ENCODE data around the gene CPED1.

DNA sequence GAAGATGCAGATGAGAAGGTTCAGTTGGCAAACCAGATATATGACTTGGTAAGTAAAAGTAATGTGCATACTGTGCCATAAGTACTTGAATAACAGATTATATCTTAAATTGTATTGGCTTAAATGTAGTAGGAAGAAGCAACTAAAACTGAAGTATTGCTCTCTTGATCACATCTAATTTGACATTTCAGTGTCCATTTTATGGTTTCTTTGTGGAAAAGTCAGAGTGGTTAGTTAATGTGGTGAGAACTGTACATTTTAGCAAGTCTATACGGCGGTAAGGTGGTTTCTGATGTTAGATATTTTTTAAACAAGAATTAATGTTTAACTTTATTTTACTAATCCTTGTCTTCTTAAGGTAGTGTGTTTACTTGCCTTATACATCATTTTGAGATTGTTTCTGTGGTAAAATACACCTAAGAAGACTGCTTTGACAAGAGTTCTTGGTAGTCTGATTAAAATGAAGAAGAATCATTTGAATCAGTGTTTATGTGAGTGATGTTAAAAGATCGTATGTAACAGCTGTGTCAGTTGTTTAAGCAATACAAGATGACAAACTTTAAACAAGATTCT, 32.8 kb upstream of the CPED1 start:
- TF ChIP-seq, protein P1, sequence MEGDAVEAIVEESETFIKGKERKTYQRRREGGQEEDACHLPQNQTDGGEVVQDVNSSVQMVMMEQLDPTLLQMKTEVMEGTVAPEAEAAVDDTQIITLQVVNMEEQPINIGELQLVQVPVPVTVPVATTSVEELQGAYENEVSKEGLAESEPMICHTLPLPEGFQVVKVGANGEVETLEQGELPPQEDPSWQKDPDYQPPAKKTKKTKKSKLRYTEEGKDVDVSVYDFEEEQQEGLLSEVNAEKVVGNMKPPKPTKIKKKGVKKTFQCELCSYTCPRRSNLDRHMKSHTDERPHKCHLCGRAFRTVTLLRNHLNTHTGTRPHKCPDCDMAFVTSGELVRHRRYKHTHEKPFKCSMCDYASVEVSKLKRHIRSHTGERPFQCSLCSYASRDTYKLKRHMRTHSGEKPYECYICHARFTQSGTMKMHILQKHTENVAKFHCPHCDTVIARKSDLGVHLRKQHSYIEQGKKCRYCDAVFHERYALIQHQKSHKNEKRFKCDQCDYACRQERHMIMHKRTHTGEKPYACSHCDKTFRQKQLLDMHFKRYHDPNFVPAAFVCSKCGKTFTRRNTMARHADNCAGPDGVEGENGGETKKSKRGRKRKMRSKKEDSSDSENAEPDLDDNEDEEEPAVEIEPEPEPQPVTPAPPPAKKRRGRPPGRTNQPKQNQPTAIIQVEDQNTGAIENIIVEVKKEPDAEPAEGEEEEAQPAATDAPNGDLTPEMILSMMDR (IDR thresholded peaks at IDR 0.05 in 2 of 3, conservative IDR thresholded peaks at IDR 0.05 in 1 of 3; ENCODE audit: control insufficient read depth in 2 of 3, extremely low read depth in 1 of 3, insufficient read depth in 1 of 3, low read depth in 3 of 3, low read length in 3 of 3) = no peak
- TF ChIP-seq RAD51 (IDR thresholded peaks at IDR 0.05) = no peak
- no peak for TF ChIP-seq ZSCAN29 (IDR thresholded peaks at IDR 0.05)
- TF ChIP-seq KDM1A (IDR thresholded peaks at IDR 0.05; ENCODE audit: borderline replicate concordance) = no peak
- no peak for TF ChIP-seq CHD1 (IDR thresholded peaks at IDR 0.05; ENCODE audit: low read depth, low read length)
- TF ChIP-seq HDAC2 (IDR thresholded peaks at IDR 0.05) = no peak
- TF ChIP-seq, protein P2, sequence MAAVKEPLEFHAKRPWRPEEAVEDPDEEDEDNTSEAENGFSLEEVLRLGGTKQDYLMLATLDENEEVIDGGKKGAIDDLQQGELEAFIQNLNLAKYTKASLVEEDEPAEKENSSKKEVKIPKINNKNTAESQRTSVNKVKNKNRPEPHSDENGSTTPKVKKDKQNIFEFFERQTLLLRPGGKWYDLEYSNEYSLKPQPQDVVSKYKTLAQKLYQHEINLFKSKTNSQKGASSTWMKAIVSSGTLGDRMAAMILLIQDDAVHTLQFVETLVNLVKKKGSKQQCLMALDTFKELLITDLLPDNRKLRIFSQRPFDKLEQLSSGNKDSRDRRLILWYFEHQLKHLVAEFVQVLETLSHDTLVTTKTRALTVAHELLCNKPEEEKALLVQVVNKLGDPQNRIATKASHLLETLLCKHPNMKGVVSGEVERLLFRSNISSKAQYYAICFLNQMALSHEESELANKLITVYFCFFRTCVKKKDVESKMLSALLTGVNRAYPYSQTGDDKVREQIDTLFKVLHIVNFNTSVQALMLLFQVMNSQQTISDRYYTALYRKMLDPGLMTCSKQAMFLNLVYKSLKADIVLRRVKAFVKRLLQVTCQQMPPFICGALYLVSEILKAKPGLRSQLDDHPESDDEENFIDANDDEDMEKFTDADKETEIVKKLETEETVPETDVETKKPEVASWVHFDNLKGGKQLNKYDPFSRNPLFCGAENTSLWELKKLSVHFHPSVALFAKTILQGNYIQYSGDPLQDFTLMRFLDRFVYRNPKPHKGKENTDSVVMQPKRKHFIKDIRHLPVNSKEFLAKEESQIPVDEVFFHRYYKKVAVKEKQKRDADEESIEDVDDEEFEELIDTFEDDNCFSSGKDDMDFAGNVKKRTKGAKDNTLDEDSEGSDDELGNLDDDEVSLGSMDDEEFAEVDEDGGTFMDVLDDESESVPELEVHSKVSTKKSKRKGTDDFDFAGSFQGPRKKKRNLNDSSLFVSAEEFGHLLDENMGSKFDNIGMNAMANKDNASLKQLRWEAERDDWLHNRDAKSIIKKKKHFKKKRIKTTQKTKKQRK (IDR thresholded peaks at IDR 0.05; ENCODE audit: low read depth, low read length) = no peak
- no peak for TF ChIP-seq SUPT20H (IDR thresholded peaks at IDR 0.05; ENCODE audit: borderline replicate concordance, control insufficient read depth, low read depth, low read length)
- TF ChIP-seq, protein P3, sequence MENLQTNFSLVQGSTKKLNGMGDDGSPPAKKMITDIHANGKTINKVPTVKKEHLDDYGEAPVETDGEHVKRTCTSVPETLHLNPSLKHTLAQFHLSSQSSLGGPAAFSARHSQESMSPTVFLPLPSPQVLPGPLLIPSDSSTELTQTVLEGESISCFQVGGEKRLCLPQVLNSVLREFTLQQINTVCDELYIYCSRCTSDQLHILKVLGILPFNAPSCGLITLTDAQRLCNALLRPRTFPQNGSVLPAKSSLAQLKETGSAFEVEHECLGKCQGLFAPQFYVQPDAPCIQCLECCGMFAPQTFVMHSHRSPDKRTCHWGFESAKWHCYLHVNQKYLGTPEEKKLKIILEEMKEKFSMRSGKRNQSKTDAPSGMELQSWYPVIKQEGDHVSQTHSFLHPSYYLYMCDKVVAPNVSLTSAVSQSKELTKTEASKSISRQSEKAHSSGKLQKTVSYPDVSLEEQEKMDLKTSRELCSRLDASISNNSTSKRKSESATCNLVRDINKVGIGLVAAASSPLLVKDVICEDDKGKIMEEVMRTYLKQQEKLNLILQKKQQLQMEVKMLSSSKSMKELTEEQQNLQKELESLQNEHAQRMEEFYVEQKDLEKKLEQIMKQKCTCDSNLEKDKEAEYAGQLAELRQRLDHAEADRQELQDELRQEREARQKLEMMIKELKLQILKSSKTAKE (IDR thresholded peaks at IDR 0.05; ENCODE audit: low read depth, poor library complexity, severe bottlenecking) = peak; percentile 61
- peak in 1 of 2 experiments; percentile 55; a peak in 3 of 4 replicates for TF ChIP-seq EP300 (IDR thresholded peaks at IDR 0.05; ENCODE audit: borderline replicate concordance in 1 of 2, control insufficient read depth in 1 of 2, low read depth in 2 of 2, low read length in 2 of 2)
- no peak for TF ChIP-seq RCOR1 (conservative IDR thresholded peaks at IDR 0.05; ENCODE audit: low read depth, low read length)
